SK-N-SH treated with all-trans-retinoic acid at 6 μM for 48 hours (cell line): Measurements from ENCODE around the gene WWC2.

Experiments used
- ARNTL ChIP-seq: fragments of 450-650 bp; formaldehyde crosslinking; IDR thresholded peaks from 2 replicates; pipeline ENCODE4 v1.5.0; 2020; ENCODE audit warnings: low read depth, mild to moderate bottlenecking, moderate library complexity, borderline replicate concordance
- BACH2 ChIP-seq: fragments of 250-450 bp; sonication (Bioruptor Pico); IDR thresholded peaks from 2 replicates; pipeline ENCODE4 v1.9.0; 2021; ENCODE audit warnings: mild to moderate bottlenecking, borderline replicate concordance
- CREB5 ChIP-seq: fragments of 250-450 bp; sonication (Bioruptor Pico); IDR thresholded peaks from 2 replicates; pipeline ENCODE4 v1.5.1; 2020; ENCODE audit warnings: low read depth, mild to moderate bottlenecking, moderate library complexity
- GLIS3 ChIP-seq: fragments of 250-450 bp; sonication (Bioruptor Pico); IDR thresholded peaks from 2 replicates; pipeline ENCODE4 v1.5.0; 2020; ENCODE audit warnings: mild to moderate bottlenecking, moderate library complexity
- ISL1 ChIP-seq: fragments of 250-450 bp; sonication (Bioruptor Pico); IDR thresholded peaks from 2 replicates; pipeline ENCODE4 v2.1.2; 2022; ENCODE audit warnings: mild to moderate bottlenecking, moderate library complexity
- OSR1 ChIP-seq: fragments of 250-450 bp; sonication (Bioruptor Pico); IDR thresholded peaks from 2 replicates; pipeline ENCODE4 v1.8.0; 2022; ENCODE audit warnings: moderate library complexity, mild to moderate bottlenecking, inconsistent platforms
- PATZ1 ChIP-seq: fragments of 250-450 bp; sonication (Bioruptor Pico); IDR thresholded peaks from 2 replicates; pipeline ENCODE4 v1.8.0; 2020; ENCODE audit warnings: mild to moderate bottlenecking, moderate library complexity, borderline replicate concordance
- POU6F1 ChIP-seq: fragments of 250-450 bp; sonication (Bioruptor Pico); IDR thresholded peaks from 2 replicates; pipeline ENCODE4 v1.8.0; 2021; ENCODE audit warnings: low read depth, mild to moderate bottlenecking, moderate library complexity, borderline replicate concordance
- TOX ChIP-seq: fragments of 250-450 bp; sonication (Bioruptor Pico); IDR thresholded peaks from 2 replicates; pipeline ENCODE4 v1.8.0; 2021; ENCODE audit warnings: mild to moderate bottlenecking, moderate library complexity, borderline replicate concordance
- TSHZ2 ChIP-seq: fragments of 250-450 bp; sonication (Bioruptor Pico); IDR thresholded peaks from 2 replicates; pipeline ENCODE4 v1.5.0; 2020; ENCODE audit warnings: mild to moderate bottlenecking, moderate library complexity
- ZC3H10 ChIP-seq: fragments of 250-450 bp; sonication (Bioruptor Pico); IDR thresholded peaks from 2 replicates; pipeline ENCODE4 v1.5.1; 2021; ENCODE audit warnings: mild to moderate bottlenecking, moderate library complexity
- ZFP30 ChIP-seq: fragments of 450-650 bp; formaldehyde crosslinking; IDR thresholded peaks from 2 replicates; pipeline ENCODE4 v1.5.0; 2022; ENCODE audit warnings: mild to moderate bottlenecking, moderate library complexity
- ZNF565 ChIP-seq: fragments of 450-650 bp; formaldehyde crosslinking; conservative IDR thresholded peaks from 2 replicates; pipeline ENCODE4 v1.5.0; 2020; ENCODE audit warnings: low read depth, mild to moderate bottlenecking, moderate library complexity
- ZNF8 ChIP-seq: fragments of 450-650 bp; formaldehyde crosslinking; IDR thresholded peaks from 2 replicates; pipeline ENCODE4 v1.5.0; 2020; ENCODE audit warnings: mild to moderate bottlenecking, moderate library complexity

- no peak for TF ChIP-seq BACH2 (CRISPR knock-in tag)
- no peak for TF ChIP-seq TOX
- TF ChIP-seq GLIS3 = no peak
- TF ChIP-seq TSHZ2 (CRISPR knock-in tag) = no peak
- no peak for TF ChIP-seq ZNF565 (CRISPR knock-in tag)
- no peak for TF ChIP-seq PATZ1 (CRISPR knock-in tag)
- TF ChIP-seq ZFP30 (CRISPR knock-in tag) = no peak
- no peak for TF ChIP-seq POU6F1 (CRISPR knock-in tag)
- TF ChIP-seq OSR1 (CRISPR knock-in tag) = no peak
- TF ChIP-seq ZNF8 = no peak
- TF ChIP-seq ARNTL (CRISPR knock-in tag) = no peak
- no peak for TF ChIP-seq ISL1 (CRISPR knock-in tag)
- TF ChIP-seq ZC3H10 (CRISPR knock-in tag) = no peak
- TF ChIP-seq CREB5 (CRISPR knock-in tag) = no peak
Observed at GRCh38 chr4:183073838-183074145, 25.3 kb upstream of the WWC2 start.
